ENCODE results near the gene CHRD.

Gene CHRD

DNA sequence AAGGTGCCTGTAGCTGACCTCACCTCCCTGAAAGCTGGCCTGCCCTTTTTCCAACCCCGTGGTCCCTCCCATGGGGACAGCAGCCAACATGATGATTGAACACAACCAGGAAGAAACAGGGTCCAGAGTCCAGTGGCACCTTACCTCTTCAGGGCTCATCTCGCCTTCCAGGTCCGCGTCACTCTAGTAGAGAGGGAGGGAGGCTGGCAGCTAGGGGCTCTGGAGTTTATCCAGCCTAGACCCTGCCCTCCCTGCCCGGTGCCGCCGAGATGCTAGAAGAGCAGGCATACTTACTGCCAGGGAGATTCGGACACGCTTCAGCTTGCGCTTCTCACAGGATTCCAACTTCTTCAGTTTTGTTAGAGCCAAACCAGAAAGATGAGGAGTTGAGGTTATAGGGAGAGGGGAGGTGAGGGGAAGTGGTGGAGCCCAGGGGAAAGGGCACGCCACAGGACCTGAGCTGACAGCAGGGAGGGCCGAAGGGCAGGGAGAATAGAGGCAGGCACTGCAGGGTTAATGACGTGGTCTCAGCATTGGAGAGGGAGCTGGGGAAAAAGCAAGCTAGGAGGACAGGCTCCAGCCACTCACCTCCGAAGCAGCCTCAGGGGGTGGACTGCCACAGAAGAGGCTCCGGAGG, 27.6 kb upstream of the CHRD start:
- Histone ChIP-seq H3K36me3 (replicated peaks) (peaks cover 66% of the 10 kb centered on the region), H3K4me3 (no peak overlapping the region), H3K9me3 (no peaks in the 10 kb centered on the region), H3K4me1 (no peaks in the 10 kb centered on the region), H3K27me3 (ENCODE audit: low read depth) (no peaks in the 10 kb centered on the region)
- in situ Hi-C loops (cut with MboI; ENCODE audit: low sequenced_read_pairs) = no loop called here
- no peak for DNase-seq (ENCODE audit: low spot score in 2 of 2)

DNA sequence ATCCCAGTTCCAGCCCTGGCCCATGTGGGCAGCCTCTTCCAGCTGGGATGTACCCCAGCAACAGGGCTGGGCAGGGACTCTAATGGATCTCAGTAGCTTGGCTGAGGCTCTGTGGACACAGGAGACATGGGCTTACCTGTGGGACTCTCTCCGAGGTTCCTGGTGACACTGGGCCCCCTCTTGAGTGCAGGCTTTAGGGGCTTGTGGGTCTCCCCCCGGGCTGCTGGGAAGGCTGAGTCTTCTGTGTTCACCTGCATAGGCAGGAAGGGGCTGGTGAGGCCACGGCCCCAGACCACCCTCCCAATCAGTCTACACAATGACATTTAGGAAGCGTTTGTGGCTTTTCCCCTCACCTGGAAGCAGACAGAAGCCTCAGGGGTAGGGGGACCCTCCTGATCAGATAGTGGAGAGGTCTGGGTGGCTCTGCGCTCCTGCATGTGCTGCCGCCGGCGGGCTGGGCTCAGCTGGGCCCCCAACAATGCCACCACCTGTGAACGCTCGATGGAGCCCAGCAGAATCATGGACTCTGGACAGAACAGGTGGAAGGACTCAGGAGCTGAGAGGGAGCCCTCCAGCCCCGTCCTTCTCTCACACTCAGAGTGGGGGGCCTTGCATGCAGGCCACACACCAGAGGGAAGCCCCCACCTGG, 26.8 kb upstream of the CHRD start:
- Histone ChIP-seq H3K4me1 (no peaks in the 10 kb centered on the region), H3K36me3 (replicated peaks) (peaks cover 69% of the 10 kb centered on the region), H3K4me3 (no peak overlapping the region), H3K9me3 (no peaks in the 10 kb centered on the region), H3K27me3 (ENCODE audit: low read depth) (no peaks in the 10 kb centered on the region)
- in situ Hi-C loops (cut with MboI; ENCODE audit: low sequenced_read_pairs) = no loop called here
- no peak for DNase-seq (ENCODE audit: low spot score in 2 of 2)

DNA sequence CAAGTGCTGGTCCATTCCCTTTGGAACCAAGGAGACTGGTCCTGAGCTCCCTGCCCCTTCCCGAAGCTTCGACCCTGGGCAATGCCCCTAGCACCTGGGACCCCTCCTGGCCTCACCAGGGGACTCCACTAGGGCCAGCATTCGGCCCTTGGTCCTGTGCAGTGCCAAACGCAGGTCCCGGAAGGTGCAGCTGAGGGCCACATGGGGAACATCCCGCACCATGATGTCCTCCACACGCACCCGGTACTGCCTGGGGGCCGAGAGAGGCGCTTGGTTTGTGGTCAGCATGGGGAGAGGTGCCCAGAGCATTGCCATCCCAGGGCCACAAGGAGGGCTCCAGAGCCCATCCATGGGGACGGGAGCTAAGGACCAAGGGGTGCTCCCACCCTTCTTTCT, 26.3 kb upstream of the CHRD start:
- Histone ChIP-seq H3K4me1 (no peaks in the 10 kb centered on the region), H3K36me3 (replicated peaks) (peaks cover 70% of the 10 kb centered on the region), H3K9me3 (no peaks in the 10 kb centered on the region), H3K4me3 (no peak overlapping the region), H3K27me3 (ENCODE audit: low read depth) (no peaks in the 10 kb centered on the region)
- in situ Hi-C loops (cut with MboI; ENCODE audit: low sequenced_read_pairs) = no loop called here
- DNase-seq (ENCODE audit: low spot score in 2 of 2) = no peak

DNA sequence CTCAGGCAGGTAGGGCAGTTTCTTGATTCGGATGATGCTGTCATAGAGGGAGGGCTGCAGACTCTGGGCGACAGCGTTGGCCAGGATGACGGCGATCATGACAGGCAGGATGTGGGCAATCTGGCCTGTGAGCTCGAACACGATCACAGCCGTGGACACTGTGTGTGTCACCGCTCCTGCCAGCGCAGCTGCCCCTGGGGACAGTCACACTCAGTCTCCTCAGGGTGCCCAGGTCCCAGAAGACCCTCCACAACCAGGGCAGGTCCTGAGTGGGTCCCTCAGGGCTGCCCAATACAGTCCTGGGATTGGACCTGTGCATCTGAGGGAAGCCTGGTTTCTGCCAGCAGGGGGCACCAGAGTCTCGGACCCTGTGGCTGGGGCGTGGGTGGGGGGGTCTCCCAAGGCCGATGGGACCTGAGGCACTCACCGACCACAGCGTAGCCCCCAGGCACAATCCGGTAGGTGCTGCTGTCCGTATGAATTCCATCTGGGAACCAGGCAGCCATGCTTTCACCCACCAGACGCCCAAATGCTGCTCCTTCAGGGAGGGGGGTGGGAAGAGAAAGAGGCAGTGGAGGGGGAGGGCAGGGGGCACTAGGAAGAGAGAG, 25.6 kb upstream of the CHRD start:
- Histone ChIP-seq H3K9me3 (no peaks in the 10 kb centered on the region), H3K27me3 (ENCODE audit: low read depth) (no peaks in the 10 kb centered on the region), H3K4me1 (no peaks in the 10 kb centered on the region), H3K36me3 (replicated peaks) (peaks cover 77% of the 10 kb centered on the region), H3K4me3 (no peak overlapping the region)
- DNase-seq (ENCODE audit: low spot score in 2 of 2) = peak in 1 of 2 experiments; percentile 82
- in situ Hi-C loops (cut with MboI; ENCODE audit: low sequenced_read_pairs) = no loop called here

DNA sequence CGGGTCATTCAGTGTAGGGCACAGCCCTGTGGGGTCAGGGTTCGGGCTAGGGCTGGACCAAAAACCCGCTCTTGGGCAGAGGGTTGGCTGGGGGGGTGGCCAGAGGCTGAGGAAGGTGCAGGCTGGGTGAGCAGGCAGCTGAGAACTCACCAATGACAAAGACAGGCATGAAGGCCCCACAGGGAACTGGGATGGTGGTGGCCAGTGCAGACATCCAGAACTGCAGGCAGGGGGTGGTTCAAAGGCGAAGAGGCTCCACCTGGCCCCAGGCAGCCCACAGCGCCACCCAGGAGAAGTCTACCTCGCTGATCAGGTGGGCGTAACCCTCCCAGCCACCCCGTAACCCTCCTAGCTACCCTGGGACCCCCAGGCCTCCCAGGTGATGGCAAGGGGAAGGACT, 25.1 kb upstream of the CHRD start:
- Histone ChIP-seq H3K4me3 (no peak overlapping the region), H3K36me3 (replicated peaks) (peaks cover 77% of the 10 kb centered on the region), H3K4me1 (no peaks in the 10 kb centered on the region), H3K27me3 (ENCODE audit: low read depth) (no peaks in the 10 kb centered on the region), H3K9me3 (no peaks in the 10 kb centered on the region)
- no peak for DNase-seq (ENCODE audit: low spot score in 2 of 2)
- in situ Hi-C loops (cut with MboI; ENCODE audit: low sequenced_read_pairs) = no loop called here

DNA sequence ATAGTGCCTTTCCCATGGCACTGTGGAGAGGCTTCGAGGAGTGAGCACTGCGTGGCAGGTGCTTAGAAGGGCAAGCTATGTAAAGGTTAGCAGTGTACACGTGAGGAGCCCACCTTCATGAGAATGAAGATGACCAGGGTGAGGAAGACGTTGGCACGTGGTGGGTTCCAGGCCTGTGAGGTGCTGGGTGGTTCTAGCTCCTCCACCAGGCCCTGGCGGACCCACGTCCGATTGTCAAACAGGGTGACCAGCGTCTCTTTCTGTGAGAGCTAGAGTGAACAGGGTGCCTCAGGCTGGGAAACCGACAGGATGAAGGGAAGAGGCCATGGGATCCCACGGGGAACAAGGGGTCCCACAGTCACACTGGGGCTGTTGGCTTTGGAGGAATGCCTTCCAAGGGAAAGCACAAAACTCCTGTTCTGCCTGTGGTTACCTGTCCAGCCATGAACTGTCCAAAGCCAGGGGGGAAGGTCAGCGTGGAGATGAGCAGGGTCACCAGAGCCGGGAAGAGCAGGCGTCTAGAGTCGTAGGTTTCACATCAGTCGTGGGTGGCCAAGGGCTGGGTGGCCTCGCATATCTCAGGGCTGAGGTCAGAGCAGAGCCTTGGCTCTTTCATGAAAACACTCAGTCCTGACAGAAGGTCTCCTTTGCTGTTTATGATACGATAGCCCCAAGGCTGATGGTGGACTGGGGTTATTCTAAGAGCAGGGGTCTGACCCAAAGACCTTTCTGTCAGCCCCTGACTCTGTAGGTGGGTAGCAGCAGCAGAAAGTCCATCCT, 24.4 kb upstream of the CHRD start:
- no peak for DNase-seq (ENCODE audit: low spot score in 2 of 2)
- no peaks in the 10 kb centered on the region for H3K9me3 ChIP-seq
- in situ Hi-C loops (cut with MboI; ENCODE audit: low sequenced_read_pairs) = no loop called here
- H3K4me1 ChIP-seq = peaks cover 6% of the 10 kb centered on the region
- H3K36me3 ChIP-seq (replicated peaks) = peaks cover 74% of the 10 kb centered on the region
- H3K4me3 ChIP-seq = no peak overlapping the region
- no peaks in the 10 kb centered on the region for H3K27me3 ChIP-seq (ENCODE audit: low read depth)

DNA sequence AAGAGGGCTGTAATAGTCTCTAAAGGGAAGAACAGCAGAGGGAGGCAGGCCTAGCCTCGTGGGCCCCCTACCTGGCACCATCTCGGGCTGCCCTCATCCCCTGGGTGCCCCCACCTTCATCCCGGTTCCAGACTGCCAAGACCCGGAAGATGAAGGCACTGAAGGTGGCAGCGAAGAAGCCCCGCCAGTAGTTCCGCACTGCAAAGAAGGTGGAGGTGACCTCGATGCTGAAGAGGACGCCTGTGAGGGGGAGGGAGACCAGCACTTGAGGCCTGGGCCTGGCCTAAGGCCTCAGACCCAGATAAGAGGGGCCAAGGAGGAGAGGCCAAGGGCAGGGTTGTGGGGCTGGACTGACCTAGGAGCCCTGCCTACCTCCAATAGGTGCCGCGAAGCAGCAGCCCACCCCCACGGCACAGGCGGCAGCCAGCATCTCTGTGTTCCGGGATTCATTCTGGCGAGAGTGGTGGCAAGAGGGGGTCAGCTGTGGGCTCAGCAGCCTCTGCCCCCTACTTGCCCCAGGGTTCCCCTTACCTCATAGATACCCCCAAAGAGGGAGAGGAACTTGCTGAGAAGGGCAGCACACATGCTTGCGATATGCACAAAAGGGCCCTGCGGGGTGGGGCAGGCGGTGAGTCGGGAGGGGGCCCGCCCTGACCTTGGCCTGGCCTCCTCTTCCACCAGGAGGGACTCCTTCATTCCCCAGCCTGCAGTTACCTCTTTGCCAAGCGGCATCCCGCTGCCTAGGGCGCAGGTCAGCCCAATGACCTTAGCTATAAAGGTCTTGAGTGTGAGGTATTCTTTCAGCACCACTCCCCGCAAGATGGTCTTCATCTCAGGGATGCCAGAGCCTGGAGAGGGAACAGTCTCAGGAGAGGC, 22.4 kb upstream of the CHRD start:
- no peak for DNase-seq (ENCODE audit: low spot score in 2 of 2)
- H3K9me3 ChIP-seq = no peaks in the 10 kb centered on the region
- H3K27me3 ChIP-seq (ENCODE audit: low read depth) = no peaks in the 10 kb centered on the region
- in situ Hi-C loops (cut with MboI; ENCODE audit: low sequenced_read_pairs) = no loop called here
- H3K36me3 ChIP-seq (replicated peaks) = peaks cover 55% of the 10 kb centered on the region
- H3K4me3 ChIP-seq = no peak overlapping the region
- H3K4me1 ChIP-seq = peaks cover 10% of the 10 kb centered on the region

DNA sequence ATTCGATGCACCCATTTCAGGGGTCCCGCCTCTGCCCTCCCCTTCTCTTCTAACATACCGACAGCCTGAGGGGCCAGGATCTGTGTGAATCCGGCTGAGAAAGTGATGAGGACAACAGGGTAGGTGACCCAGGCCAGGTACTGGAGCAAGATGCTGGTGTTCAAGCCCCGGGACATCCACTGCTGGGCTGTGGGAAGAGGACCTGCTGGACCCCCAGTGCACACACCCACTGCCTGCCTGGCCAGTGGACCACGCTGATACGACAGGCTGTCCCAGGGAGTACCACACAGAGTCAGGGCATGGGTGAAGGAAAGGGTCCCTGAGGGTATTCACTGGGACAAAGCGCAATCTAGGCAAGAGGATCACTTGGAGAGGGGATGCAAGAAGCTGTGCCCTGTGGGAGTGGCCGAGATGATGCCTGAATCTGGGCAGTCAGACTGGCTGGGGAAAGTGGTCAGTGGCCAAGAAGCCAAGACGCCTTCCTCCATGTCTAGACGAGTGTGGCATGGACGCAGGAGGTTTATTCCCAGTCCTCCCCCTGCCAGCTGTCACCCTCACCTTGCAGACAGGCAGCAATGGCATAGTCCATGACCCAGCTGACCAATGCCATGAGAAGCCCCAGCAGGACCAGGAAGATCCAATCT, 21.6 kb upstream of the CHRD start:
- DNase-seq (ENCODE audit: low spot score in 2 of 2) = no peak
- in situ Hi-C loops (cut with MboI; ENCODE audit: low sequenced_read_pairs) = no loop called here
- Histone ChIP-seq H3K27me3 (ENCODE audit: low read depth) (no peaks in the 10 kb centered on the region), H3K9me3 (no peaks in the 10 kb centered on the region), H3K4me3 (no peak overlapping the region), H3K36me3 (replicated peaks) (peaks cover 47% of the 10 kb centered on the region), H3K4me1 (peaks cover 10% of the 10 kb centered on the region)

DNA sequence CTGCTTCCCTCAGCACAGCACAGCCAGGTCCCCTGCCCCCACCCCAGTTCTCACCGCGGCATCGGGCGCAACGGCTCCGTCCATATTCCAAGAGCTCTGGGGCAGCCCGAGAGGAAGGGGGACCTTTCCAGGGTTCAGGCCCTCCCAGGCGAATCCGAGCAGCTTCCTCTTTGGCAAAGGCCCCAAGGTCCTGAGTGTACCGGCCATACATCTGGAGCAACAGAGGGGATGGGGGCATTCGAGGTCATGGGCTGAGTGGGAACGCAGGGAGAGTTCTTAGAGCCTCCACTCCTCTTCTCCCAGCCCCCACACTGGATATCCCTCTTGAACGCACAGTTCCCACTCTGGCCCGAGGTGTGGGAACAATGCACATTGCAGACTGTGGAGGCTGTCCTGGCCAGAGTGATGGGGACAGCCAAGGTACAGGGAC, 20.9 kb upstream of the CHRD start:
- peaks cover 10% of the 10 kb centered on the region for H3K4me1 ChIP-seq
- no peaks in the 10 kb centered on the region for H3K27me3 ChIP-seq (ENCODE audit: low read depth)
- no peaks in the 10 kb centered on the region for H3K9me3 ChIP-seq
- no peak for DNase-seq (ENCODE audit: low spot score in 2 of 2)
- in situ Hi-C loops (cut with MboI; ENCODE audit: low sequenced_read_pairs) = no loop called here
- H3K36me3 ChIP-seq (replicated peaks) = peaks cover 42% of the 10 kb centered on the region
- H3K4me3 ChIP-seq = no peak overlapping the region

DNA sequence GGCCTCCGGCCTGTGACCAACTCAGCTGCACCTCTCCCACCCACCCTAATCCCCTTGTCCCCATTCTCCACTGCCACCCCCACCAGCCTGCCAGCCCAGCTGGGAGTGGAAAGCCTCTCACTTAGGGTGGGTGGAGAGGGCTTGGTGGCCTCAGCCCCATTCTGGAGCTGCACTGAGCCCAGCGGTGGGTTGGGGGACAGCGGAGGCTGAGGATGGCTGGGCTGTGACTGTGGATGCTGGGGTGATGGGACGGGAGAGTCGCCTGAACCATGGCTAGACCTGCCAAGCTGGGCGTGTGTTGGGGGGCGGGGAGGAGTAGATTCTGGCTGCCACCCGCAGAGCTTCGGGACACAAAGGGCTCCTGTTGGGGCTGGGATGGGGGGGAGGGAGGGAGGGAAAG, 20.2 kb upstream of the CHRD start:
- Histone ChIP-seq H3K4me3 (no peak overlapping the region), H3K9me3 (no peaks in the 10 kb centered on the region), H3K4me1 (peaks cover 15% of the 10 kb centered on the region), H3K36me3 (replicated peaks) (peaks cover 44% of the 10 kb centered on the region), H3K27me3 (ENCODE audit: low read depth) (no peaks in the 10 kb centered on the region)
- in situ Hi-C loops (cut with MboI; ENCODE audit: low sequenced_read_pairs) = no loop called here
- no peak for DNase-seq (ENCODE audit: low spot score in 2 of 2)

DNA sequence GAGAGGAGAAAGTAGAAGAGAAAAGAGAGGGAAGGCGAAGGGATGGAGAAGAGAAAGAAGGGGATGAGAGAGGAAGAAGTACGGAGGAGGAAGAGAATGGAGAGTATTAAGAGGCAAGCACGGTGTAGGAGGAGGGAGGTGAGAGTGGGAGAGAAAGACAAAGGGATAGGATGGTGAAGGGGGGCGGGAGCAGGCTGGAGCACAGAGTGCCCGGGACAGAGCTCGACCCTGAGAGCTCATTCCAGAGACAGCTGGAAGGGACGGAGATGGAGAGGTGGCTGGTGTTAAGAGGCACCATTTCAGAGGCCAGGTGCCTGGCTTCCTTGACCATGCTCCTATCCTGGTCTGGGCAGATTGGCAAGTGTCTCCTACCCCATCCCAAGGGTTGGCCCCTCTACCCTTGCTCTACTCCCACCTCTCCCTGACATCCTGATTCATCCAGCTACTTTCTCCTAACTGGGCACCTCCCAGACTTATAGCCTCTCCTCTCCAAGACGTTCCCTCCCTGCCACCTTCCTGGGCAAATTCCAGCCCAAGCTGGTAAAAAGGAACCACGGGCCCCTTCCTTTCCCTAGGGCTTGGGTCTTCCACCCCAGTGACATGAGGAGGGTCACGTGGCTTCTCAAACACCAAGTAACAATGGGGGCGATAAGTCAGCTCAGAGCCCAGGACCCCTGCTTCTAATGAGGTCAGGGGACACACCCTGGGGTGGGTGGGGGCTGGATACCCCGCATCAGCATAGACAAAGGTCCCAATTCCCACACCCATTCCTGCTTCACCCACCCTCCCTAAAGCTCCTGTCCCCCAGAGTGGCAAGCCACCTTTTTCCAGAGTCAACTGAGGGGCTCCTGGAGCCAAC, 19.6 kb upstream of the CHRD start:
- Histone ChIP-seq H3K36me3 (replicated peaks) (peaks cover 45% of the 10 kb centered on the region), H3K4me3 (peak overlapping the region; percentile 79), H3K9me3 (no peaks in the 10 kb centered on the region), H3K27me3 (ENCODE audit: low read depth) (no peaks in the 10 kb centered on the region), H3K4me1 (peaks cover 19% of the 10 kb centered on the region)
- in situ Hi-C loops (cut with MboI; ENCODE audit: low sequenced_read_pairs) = no loop called here
- DNase-seq (ENCODE audit: low spot score in 2 of 2) = peak in 1 of 2 experiments; percentile 45

DNA sequence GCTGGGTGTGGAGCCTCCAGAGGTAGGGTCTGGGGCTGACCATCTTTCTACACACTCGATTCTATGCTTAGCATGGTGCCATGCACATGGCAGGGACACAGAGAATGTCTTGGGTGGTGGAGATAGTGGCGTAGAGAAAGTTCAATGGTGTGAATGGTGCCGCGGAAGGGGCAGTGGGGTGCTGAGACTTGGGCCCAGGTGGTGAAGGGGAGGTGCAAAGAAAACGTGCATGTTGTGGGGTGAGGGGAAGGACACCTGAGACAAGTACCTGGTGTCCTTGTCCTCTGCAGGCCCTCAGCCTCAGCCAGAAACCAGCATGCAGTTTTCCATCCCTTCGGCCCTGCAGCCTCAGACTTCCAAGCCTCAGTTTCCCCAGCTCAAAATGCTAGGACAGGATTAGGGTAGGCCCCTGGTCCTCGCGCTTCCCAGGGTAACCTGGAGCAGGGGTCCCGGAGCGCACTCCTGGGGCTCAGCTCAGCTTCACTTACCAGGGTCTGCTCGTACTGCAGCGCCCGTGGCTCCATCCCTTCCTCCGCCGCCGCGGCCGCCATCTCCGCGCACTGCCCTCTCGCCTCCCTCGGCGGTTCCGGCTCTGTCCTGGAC, 18.8 kb upstream of the CHRD start:
- in situ Hi-C loops (cut with MboI; ENCODE audit: low sequenced_read_pairs) = no loop called here
- Histone ChIP-seq H3K4me3 (peak overlapping the region; percentile 79), H3K9me3 (no peaks in the 10 kb centered on the region), H3K27me3 (ENCODE audit: low read depth) (no peaks in the 10 kb centered on the region), H3K36me3 (replicated peaks) (peaks cover 43% of the 10 kb centered on the region), H3K4me1 (peaks cover 19% of the 10 kb centered on the region)
- DNase-seq (ENCODE audit: low spot score in 2 of 2) = no peak

All from HAP-1 (cell line).